AG04449 (cell line): Measurements from ENCODE around the gene DPF3.

Source experiments
- CTCF ChIA-PET: fragments of 350-600 bp; formaldehyde crosslinking; extraction: SDS; loops from one replicate; lab custom pipeline; 2021; ENCODE audit warnings: antibody characterized with exemption; lab: Yijun Ruan, JAX
- POLR2A ChIA-PET: fragments of 400-600, 350-600 bp; formaldehyde crosslinking; extraction: SDS; loops from one replicate; lab custom pipeline; 2020; ENCODE audit warnings: antibody characterized with exemption, inconsistent platforms; lab: Yijun Ruan, JAX
- DNase-seq: peaks from one replicate; pipeline ENCODE4 v3.0.0-alpha.2; 2010; ENCODE audit warnings: low read depth, low spot score
- H3K4me3 ChIP-seq: 2 replicates; pipeline ENCODE4 v1.5.1; 2011; ENCODE audit warnings: low read depth, mild to moderate bottlenecking, control low read depth, low read length
- CTCF ChIP-seq: IDR thresholded peaks from one replicate; pipeline ENCODE4 v1.5.1; 2011; ENCODE audit warnings: mild to moderate bottlenecking, moderate library complexity, low read length, control low read depth, inconsistent platforms; ENCODE audit not compliant: insufficient read depth; ENCODE audit errors: missing control alignments

Gene DPF3

GRCh38 chr14:72701605-72702004, 192.3 kb downstream of the DPF3 start:
- POLR2A ChIA-PET: no interaction called here
- no peak overlapping the region for H3K4me3 ChIP-seq
- no peak for TF ChIP-seq CTCF
- DNase-seq: no peak
- CTCF ChIA-PET: interaction anchor here (0.7 to 2.1 kb wide), 2 partner anchors 184 to 204 kb away, joined by 3 to 5 read pairs; no protein-coding TSS in a partner anchor

GRCh38 chr14:72701237-72701565, 192.7 kb downstream of the DPF3 start:
- ChIA-PET POLR2A (no interaction called here), CTCF (interaction anchor here (0.7 to 2.1 kb wide), 3 partner anchors 184 to 205 kb away, joined by 3 to 5 read pairs (median 3); no protein-coding TSS in a partner anchor)
- no peak for DNase-seq
- no peak for TF ChIP-seq CTCF
- H3K4me3 ChIP-seq: no peak overlapping the region

GRCh38 chr14:72700338-72701236, 193.3 kb downstream of the DPF3 start:
- CTCF ChIA-PET: interaction anchor here (0.9 to 2.1 kb wide), 4 partner anchors 8 to 205 kb away, joined by 3 to 5 read pairs (median 3); no protein-coding TSS in a partner anchor
- TF ChIP-seq CTCF: no peak
- DNase-seq: no peak
- H3K4me3 ChIP-seq: no peak overlapping the region
- POLR2A ChIA-PET: no interaction called here

GRCh38 chr14:72699852-72700257, 194.0 kb downstream of the DPF3 start:
- no peak for DNase-seq
- H3K4me3 ChIP-seq: no peak overlapping the region
- no peak for TF ChIP-seq CTCF
- ChIA-PET CTCF (interaction anchor here (0.9 to 2.1 kb wide), 4 partner anchors 8 to 206 kb away, joined by 3 to 5 read pairs (median 3); no protein-coding TSS in a partner anchor), POLR2A (no interaction called here)

GRCh38 chr14:72699443-72699842, 194.5 kb downstream of the DPF3 start:
- no peak for DNase-seq
- TF ChIP-seq CTCF: no peak
- ChIA-PET CTCF (interaction anchor here (1.0 to 2.1 kb wide), 3 partner anchors 21 to 206 kb away, joined by 3 to 5 read pairs (median 3); no protein-coding TSS in a partner anchor), POLR2A (interaction anchor here (0.7 kb wide), 1 partner anchor 184 kb away, joined by 3 read pairs; no protein-coding TSS in a partner anchor)
- H3K4me3 ChIP-seq: no peak overlapping the region

- CTCF ChIA-PET: no interaction called here
- POLR2A ChIA-PET: no interaction called here
- no peak for DNase-seq
- no peak for TF ChIP-seq CTCF
- no peak overlapping the region for H3K4me3 ChIP-seq
Observed at GRCh38 chr14:72692696-72693095, 201.2 kb downstream of the DPF3 start.
